K562 treated with DMSO at 1 percent for 48 hours (cell line): ENCODE data around the gene NECTIN3. TPM values are rescaled to one million over a fixed set of nuclear protein-coding genes. Genes with fewer than 3 reads are reported as not detected.

ENCODE experiments used
- total RNA-seq: library from RNA; unstranded; fragments of 300-600 nt; gene quantifications from 2 replicates; pipeline ENCODE4 v1.2.3, GENCODE V29; 2022; ENCODE audit warnings: low replicate concordance; ENCODE audit errors: extremely low read depth

The NECTIN3 gene, protein sequence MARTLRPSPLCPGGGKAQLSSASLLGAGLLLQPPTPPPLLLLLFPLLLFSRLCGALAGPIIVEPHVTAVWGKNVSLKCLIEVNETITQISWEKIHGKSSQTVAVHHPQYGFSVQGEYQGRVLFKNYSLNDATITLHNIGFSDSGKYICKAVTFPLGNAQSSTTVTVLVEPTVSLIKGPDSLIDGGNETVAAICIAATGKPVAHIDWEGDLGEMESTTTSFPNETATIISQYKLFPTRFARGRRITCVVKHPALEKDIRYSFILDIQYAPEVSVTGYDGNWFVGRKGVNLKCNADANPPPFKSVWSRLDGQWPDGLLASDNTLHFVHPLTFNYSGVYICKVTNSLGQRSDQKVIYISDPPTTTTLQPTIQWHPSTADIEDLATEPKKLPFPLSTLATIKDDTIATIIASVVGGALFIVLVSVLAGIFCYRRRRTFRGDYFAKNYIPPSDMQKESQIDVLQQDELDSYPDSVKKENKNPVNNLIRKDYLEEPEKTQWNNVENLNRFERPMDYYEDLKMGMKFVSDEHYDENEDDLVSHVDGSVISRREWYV
- not detected in 2 replicates for total RNA-seq

DNA sequence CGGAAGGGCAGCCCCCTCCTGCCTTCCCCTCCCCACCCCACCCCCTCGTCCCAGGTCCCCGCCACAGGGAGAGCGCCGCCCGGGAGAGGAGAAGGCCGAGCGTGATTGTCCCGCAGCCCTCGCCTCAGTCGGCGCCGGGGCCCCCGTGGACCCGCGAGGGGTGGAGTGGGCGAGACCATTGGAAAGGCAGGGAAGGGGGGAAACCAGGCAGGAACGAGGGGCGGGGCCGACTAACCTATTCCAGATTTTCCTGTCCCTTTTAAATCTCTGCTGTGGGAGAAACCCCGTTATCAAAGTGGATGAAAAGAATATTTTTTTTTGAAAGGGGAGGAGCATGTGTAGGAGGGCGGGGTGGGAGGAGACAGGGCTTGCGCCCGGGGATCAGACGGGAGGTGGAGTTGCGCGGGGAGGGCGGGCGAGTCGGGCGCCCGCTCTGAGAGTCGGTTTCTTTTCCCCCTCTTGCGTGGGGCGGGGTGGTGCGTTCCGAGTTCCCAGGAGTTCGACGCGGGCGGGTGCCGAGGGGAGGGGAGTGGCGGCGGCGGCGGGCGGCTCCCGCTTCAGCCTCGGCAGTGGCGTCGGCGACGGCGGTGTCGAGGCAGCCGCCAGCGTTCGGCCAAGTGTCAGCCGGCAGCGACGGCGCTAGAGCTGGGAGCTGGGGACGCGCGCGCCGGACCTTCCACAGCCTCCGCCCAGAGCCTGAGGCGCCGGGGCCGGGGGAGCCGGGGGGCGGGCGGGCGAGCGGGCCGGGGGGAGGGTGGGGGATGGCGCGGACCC is at the start of gene NECTIN3:
Gene NECTIN3, plus strand, starts transcription at position 560 of the 774 bp plus-strand sequence. Its CDS starts 202 bp downstream, at position 762.

